Mucosa of rectum (tissue), 2 donors: ENCODE results near the gene GJC1.

Experiments used
- H3K27ac ChIP-seq, 2 donors: one replicate each; pipeline ENCODE4 v1.7.0; 2013; ENCODE audit warnings: inconsistent platforms in 2 of 2, low read depth in 2 of 2, low read length in 2 of 2
- H3K27me3 ChIP-seq, 2 donors: one replicate each; pipeline ENCODE4 v1.7.0; 2013; ENCODE audit warnings: low read length in 2 of 2; ENCODE audit not compliant: control insufficient read depth in 2 of 2, insufficient read depth in 2 of 2
- H3K36me3 ChIP-seq, 2 donors: one replicate each; pipeline ENCODE4 v1.7.0; 2013; ENCODE audit warnings: low read length in 2 of 2; ENCODE audit not compliant: control insufficient read depth in 2 of 2, insufficient read depth in 2 of 2
- H3K4me1 ChIP-seq, 2 donors: one replicate each; pipeline ENCODE4 v1.7.0; 2013; ENCODE audit warnings: low read length in 2 of 2, mild to moderate bottlenecking in 1 of 2; ENCODE audit not compliant: control insufficient read depth in 2 of 2, insufficient read depth in 2 of 2
- H3K4me3 ChIP-seq, 2 donors: one replicate each; pipeline ENCODE4 v1.7.0; 2013; ENCODE audit warnings: low read length in 2 of 2
- H3K9ac ChIP-seq, 2 donors: one replicate each; pipeline ENCODE4 v1.7.0; 2013; ENCODE audit warnings: low read length in 2 of 2, low read depth in 1 of 2, mild to moderate bottlenecking in 1 of 2
- H3K9me3 ChIP-seq, 2 donors: one replicate each; pipeline ENCODE4 v1.7.0; 2013; ENCODE audit warnings: low read length in 2 of 2; ENCODE audit not compliant: control insufficient read depth in 2 of 2
- donor health status: healthy.
- donor health status: Normal muscosa, but diverticular disease.

GJC1 gene

DNA sequence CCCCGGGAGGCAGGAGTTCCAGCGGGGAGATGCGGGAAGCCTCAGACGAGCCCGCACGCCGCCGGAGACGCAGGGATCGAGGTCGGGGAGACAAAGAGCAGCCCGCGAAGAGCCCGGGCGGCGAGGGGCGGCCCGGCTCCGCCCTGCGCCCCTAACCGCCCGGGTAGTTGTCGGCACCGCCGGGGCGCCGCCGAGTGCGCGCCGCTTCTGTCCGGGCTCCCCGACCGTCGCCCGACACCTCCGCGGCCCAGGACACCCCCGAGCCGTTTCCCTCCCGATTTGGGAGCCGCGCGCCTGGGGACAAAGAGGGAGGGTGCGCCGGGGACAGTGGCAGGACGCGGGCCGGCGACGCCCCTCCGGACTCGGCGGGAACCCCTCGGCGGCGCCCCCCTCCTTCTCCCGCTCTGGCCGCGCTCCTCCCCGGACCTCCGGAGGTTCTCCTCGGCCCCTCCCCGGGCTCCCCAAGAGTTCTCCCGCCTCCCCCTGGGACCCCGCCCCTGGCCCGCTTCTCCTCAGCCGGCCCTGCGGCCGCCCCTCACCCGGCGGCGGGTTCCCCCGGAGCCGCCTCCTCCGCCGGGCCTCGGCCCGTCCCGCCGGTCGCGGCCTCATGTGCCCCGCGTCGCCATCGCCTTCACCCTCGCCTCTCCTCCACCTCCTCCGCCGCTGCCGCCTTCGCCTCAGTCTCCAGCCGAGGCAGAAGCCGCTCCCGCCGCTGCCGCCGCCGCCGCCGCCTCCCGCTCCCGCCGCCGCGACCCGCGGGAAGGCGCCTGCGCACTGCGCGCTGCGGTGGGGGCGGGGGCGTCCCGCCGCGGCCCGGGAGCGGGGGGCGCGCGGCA, at the start of gene GJC1:
GJC1 (minus strand) TSS at position 765 of the 836 bp plus-strand sequence. CDS start 24,470 bp downstream, outside the sequence.
- Histone ChIP-seq H3K4me3 (peak within 1 kb of the TSS; percentile 31 to 67), H3K4me1 (peaks cover 0 to 5% of the 10 kb centered on the region in 2 donors), H3K9ac (peak within 1 kb of the TSS in 1 of 2 donors; percentile 39), H3K27ac (peak within 1 kb of the TSS in 1 of 2 donors; percentile 61), H3K27me3 (peaks cover 19 to 30% of the 10 kb centered on the region in 2 donors), H3K36me3 (no peaks in the 10 kb centered on the region), H3K9me3 (no peaks in the 10 kb centered on the region)

DNA sequence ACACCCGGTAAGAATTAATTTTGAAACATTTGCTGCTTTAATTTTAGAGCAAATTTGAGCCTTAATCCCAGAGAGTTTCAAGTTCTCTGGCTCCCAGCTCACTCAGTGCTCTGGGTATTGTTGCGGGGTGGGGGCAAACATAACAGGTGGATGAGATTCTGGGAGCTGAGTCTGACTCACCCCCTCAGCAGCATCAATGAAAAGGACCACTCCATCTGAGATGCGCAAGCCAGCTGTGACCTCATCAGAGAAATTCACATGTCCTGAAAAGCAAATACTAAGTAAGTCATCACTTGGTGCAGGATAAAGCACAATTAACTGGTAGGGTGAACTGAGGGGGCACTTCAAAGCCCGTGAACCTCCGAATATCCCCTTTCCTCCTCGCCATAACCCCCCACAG, 49.3 kb upstream of the GJC1 start:
- Histone ChIP-seq H3K9ac (no peak overlapping the region), H3K4me1 (no peaks in the 10 kb centered on the region), H3K36me3 (peaks cover 52 to 62% of the 10 kb centered on the region in 2 donors), H3K27ac (no peak overlapping the region), H3K9me3 (no peaks in the 10 kb centered on the region), H3K27me3 (no peaks in the 10 kb centered on the region), H3K4me3 (no peak overlapping the region)

DNA sequence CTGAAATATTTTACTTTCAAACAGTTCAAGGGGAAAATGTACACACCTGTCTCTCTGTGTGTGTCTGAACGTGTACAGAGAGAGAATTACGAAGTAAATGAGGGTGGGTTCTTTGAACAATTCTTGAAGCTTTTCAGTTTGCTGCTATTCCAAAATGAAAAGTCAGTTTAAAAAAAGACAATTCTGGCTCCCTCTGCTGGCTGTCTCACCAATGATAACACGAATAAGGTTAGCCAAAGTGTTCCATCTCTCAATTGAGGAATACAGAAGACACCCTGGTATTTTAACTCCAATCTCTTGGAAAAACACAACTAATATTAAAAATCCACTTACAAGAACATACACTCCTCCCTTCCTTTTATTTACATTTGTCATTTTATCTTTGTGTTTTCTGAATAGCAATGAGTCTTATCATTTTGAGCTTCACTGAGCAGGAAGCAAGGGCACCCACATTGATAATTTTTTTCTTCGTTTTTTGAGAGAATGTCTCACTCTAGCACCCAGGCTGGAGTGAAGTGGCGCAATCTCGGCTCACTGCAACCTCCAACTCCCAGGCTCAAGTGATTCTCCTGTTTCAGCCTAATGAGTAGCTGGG, 48.6 kb upstream of the GJC1 start:
- H3K9me3 ChIP-seq = no peaks in the 10 kb centered on the region
- no peak overlapping the region for H3K4me3 ChIP-seq
- H3K27me3 ChIP-seq = no peaks in the 10 kb centered on the region
- H3K27ac ChIP-seq = no peak overlapping the region
- no peaks in the 10 kb centered on the region for H3K4me1 ChIP-seq
- peaks cover 53 to 63% of the 10 kb centered on the region in 2 donors for H3K36me3 ChIP-seq
- H3K9ac ChIP-seq = no peak overlapping the region

DNA sequence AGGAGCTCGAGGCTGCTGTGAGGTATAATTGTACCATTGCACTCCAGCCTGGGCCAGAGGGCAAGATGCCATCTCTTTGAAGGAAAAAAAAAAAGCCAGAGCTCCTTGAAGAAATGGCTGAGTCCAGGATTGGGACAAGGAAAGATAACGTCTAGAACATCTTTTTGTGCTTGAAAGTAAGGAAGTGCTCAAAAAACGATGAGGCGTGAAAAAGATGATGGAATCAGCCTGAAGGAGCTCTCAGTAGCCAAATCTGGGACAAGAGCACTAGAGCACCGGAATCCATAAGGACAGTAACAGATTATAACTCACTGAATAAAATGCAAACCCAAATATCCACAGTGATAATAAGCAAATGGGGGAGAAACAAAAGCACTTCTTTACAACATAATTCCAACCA, 47.0 kb upstream of the GJC1 start:
- Histone ChIP-seq H3K27ac (no peak overlapping the region), H3K27me3 (no peaks in the 10 kb centered on the region), H3K4me1 (no peaks in the 10 kb centered on the region), H3K4me3 (no peak overlapping the region), H3K36me3 (peaks cover 54 to 56% of the 10 kb centered on the region in 2 donors), H3K9ac (no peak overlapping the region), H3K9me3 (no peaks in the 10 kb centered on the region)

DNA sequence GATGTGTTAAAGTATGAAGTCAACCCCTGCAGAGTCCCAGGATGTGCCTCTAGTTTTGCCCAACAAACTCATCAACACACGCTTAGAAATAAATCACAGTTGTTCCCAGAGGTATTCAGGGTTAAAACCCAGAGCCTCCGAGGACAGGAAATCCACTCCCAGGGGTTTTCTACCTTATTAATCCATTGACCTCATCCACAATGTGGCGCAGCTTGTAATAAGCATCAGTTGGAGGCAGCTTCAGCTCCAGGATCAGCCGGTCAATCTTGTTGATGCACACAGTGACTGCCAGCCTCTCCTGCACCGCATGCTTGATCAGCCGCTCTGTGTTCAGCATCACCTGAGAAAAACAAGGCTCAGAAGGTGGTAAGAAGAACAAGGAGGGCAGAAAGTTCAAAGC, 45.7 kb upstream of the GJC1 start:
- no peak overlapping the region for H3K4me3 ChIP-seq
- H3K27me3 ChIP-seq = no peaks in the 10 kb centered on the region
- H3K27ac ChIP-seq = no peak overlapping the region
- no peaks in the 10 kb centered on the region for H3K9me3 ChIP-seq
- no peak overlapping the region for H3K9ac ChIP-seq
- H3K36me3 ChIP-seq = peaks cover 49 to 57% of the 10 kb centered on the region in 2 donors
- no peaks in the 10 kb centered on the region for H3K4me1 ChIP-seq

DNA sequence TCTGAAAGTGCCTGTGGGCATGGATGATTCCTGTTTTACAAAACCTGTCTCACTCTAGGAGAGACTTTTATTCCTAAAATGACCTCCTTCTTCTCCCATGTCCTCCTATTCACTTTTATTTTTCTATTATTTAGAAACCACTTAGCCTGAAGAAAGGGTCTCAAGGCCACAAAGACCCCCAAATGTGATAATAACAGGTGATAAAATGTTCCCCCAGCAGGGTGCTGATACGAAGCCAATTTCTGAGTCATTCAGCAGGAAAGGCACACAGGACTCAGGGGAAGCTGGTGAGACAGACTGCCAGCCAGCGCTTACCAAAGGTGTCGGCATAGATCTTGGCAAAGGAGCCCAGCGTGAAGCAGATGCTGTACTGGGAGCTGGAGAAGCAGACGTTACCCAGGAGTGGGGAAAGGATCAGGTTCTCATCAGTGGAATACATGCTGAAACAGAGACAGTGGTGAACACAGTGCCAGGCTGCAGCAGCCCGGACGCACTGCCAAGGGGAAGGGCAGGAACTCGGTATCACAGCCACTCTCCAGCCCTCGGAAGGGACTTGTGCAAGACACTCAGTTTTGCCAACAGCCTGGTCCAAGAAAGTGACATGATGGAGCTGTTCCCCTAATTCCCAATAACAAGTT, 42.2 kb upstream of the GJC1 start:
- peaks cover 52 to 71% of the 10 kb centered on the region in 2 donors for H3K36me3 ChIP-seq
- no peak overlapping the region for H3K27ac ChIP-seq

DNA sequence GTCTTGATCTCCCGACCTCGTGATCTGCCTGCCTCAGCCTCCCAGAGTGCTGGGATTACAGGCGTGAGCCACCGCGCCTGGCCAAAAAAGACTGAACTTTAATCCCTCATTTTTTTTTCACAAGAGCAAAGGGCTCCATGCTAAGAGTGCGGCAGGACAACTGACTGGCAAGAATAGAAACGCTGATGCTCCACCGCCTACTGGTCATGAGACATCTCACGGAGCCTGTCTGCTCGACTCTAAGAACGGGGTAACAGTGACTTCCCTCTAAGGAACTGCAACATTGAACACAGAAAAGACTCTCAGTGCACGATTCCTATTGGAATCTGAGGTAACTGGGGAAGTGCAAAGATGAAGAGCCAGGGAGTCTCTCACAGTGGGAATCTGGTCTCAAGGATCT, 41.5 kb upstream of the GJC1 start:
- no peaks in the 10 kb centered on the region for H3K4me1 ChIP-seq
- H3K36me3 ChIP-seq = peaks cover 49 to 71% of the 10 kb centered on the region in 2 donors
- H3K27me3 ChIP-seq = no peaks in the 10 kb centered on the region
- H3K9ac ChIP-seq = no peak overlapping the region
- H3K4me3 ChIP-seq = no peak overlapping the region
- H3K9me3 ChIP-seq = no peaks in the 10 kb centered on the region
- no peak overlapping the region for H3K27ac ChIP-seq

More for the DNA sequence above, 42.2 kb upstream of the GJC1 start:
- H3K9me3 ChIP-seq = no peaks in the 10 kb centered on the region
- no peak overlapping the region for H3K4me3 ChIP-seq
- H3K27me3 ChIP-seq = no peaks in the 10 kb centered on the region
- H3K9ac ChIP-seq = no peak overlapping the region
- H3K4me1 ChIP-seq = no peaks in the 10 kb centered on the region

DNA sequence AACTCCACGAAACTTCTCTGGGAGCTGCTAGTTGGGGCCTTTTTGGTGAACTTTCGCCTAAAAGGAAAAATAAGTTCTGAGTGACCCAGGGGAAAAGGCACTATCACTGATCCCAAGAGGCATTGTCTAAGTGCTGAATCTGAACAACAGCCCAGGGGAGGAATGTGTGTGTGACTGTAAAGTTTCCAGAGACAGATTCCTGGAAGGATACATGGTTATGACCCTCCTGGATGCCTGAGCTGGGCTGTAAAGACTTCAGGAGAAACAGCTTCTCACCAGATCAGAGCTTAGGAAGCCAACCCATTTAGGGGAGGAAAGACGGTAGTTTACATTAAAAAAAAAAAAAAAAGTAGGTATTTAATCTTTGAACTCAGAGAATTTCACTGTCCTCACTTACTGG, 37.8 kb upstream of the GJC1 start:
- H3K36me3 ChIP-seq = peaks cover 52 to 73% of the 10 kb centered on the region in 2 donors

DNA sequence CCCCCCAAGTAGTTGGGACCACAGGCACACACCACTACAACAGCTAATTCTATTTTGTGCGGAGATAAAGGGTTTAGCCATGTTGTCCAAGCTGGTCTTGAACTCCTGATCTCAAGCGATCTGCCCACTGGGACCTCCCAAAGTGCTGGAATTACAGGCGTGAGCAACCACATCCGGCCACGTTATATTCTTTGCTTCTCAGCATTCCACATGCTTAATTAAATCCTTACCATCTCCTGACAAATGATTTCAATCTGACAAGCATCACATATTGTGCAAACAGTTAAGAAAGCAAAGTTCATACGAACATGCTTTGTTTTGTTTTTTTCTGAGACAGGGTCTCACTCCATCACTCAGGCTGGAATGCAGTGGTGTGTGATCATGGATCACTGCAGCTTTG, 35.8 kb upstream of the GJC1 start:
- Histone ChIP-seq H3K36me3 (peaks cover 50 to 69% of the 10 kb centered on the region in 2 donors), H3K4me1 (no peaks in the 10 kb centered on the region), H3K4me3 (no peak overlapping the region), H3K9me3 (no peaks in the 10 kb centered on the region), H3K27me3 (no peaks in the 10 kb centered on the region), H3K27ac (no peak overlapping the region), H3K9ac (no peak overlapping the region)

More for the DNA sequence above, 37.8 kb upstream of the GJC1 start:
- Histone ChIP-seq H3K9ac (no peak overlapping the region), H3K9me3 (no peaks in the 10 kb centered on the region), H3K27ac (no peak overlapping the region), H3K4me3 (no peak overlapping the region), H3K27me3 (no peaks in the 10 kb centered on the region), H3K4me1 (no peaks in the 10 kb centered on the region)

DNA sequence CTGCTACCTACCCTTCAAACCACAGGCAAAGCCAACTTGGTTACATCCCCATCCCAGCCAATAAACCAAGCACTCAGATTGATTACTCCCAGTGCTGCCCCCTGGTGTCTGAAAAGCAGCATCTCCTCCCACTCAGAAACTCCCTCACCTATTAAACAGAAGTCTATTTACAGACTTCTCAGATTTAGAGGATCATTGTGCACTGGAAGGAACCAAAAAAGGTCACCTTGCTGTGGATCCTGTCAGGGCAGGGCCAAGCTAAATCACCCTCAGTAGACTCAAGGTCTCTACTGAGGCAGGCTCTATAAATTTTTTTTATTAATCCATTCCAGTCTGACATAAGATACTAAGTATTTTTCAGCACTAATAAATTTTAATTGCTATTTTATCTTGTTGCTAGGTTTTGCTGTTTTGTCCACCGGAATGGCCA, 35.2 kb upstream of the GJC1 start:
- no peak overlapping the region for H3K9ac ChIP-seq
- H3K4me3 ChIP-seq = no peak overlapping the region
- no peaks in the 10 kb centered on the region for H3K4me1 ChIP-seq
- peaks cover 50 to 72% of the 10 kb centered on the region in 2 donors for H3K36me3 ChIP-seq
- no peaks in the 10 kb centered on the region for H3K27me3 ChIP-seq
- H3K9me3 ChIP-seq = no peaks in the 10 kb centered on the region
- H3K27ac ChIP-seq = no peak overlapping the region
